ENCODE data around the gene NPHS1.

The NPHS1 gene

DNA sequence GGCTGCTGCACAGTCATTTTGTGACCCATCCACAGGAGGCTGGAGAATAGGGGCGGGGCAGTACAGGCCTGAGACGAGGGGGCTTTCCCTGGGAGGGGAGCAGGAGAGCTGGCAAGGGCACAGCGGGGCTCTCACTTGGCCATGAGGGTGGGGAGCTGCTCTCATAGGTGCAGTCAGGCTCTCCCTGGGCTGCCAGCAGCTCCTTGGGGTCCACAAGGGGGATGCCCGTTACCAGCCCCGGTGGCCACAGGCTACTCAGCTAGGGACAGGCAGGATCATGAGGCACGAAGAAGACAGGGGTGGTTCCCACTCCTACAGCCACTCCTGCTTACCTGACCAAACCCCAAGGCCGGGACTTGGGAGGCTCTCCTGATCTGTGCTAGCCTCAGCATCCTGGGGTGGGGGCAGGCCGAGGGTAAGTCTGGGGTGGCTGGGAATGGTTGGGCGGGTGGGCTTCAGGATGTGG is 60.5 kb downstream of the NPHS1 start:
- H3K79me2 ChIP-seq (ENCODE audit: insufficient read depth, low read length), result no peaks in the 10 kb centered on the region
- H3K27me3 ChIP-seq (ENCODE audit: insufficient read depth, low read length, poor library complexity, severe bottlenecking), result no peaks in the 10 kb centered on the region
- H4K20me1 ChIP-seq (ENCODE audit: insufficient read depth, low read length, poor library complexity, severe bottlenecking), result peaks cover 3% of the 10 kb centered on the region
- H3K4me3 ChIP-seq (ENCODE audit: low read length, poor library complexity, severe bottlenecking), result no peak overlapping the region
- H3K9me2 ChIP-seq (replicated peaks; ENCODE audit: low read depth, low read length), result no peaks in the 10 kb centered on the region
- H3K9ac ChIP-seq (ENCODE audit: low read depth, low read length, poor library complexity, severe bottlenecking), result no peak overlapping the region
- H3K36me3 ChIP-seq (ENCODE audit: insufficient read depth, low read length), result no peaks in the 10 kb centered on the region
- no peak overlapping the region for H2AFZ ChIP-seq (ENCODE audit: low read length)
- TF ChIP-seq, protein P1, sequence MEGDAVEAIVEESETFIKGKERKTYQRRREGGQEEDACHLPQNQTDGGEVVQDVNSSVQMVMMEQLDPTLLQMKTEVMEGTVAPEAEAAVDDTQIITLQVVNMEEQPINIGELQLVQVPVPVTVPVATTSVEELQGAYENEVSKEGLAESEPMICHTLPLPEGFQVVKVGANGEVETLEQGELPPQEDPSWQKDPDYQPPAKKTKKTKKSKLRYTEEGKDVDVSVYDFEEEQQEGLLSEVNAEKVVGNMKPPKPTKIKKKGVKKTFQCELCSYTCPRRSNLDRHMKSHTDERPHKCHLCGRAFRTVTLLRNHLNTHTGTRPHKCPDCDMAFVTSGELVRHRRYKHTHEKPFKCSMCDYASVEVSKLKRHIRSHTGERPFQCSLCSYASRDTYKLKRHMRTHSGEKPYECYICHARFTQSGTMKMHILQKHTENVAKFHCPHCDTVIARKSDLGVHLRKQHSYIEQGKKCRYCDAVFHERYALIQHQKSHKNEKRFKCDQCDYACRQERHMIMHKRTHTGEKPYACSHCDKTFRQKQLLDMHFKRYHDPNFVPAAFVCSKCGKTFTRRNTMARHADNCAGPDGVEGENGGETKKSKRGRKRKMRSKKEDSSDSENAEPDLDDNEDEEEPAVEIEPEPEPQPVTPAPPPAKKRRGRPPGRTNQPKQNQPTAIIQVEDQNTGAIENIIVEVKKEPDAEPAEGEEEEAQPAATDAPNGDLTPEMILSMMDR (conservative IDR thresholded peaks at IDR 0.05; ENCODE audit: low read length), result no peak
- TF ChIP-seq EZH2phosphoT487 (IDR thresholded peaks at IDR 0.05; ENCODE audit: borderline replicate concordance), result no peak
- no peaks in the 10 kb centered on the region for H3F3A ChIP-seq (ENCODE audit: low read depth)
- H3K9me3 ChIP-seq (ENCODE audit: insufficient read depth, low read depth, low read length), result no peaks in the 10 kb centered on the region
- H3K4me1 ChIP-seq (ENCODE audit: insufficient read depth, low read length, poor library complexity, severe bottlenecking), result no peaks in the 10 kb centered on the region
- no peak overlapping the region for H3K4me2 ChIP-seq (ENCODE audit: low read depth, low read length, poor library complexity, severe bottlenecking)

DNA sequence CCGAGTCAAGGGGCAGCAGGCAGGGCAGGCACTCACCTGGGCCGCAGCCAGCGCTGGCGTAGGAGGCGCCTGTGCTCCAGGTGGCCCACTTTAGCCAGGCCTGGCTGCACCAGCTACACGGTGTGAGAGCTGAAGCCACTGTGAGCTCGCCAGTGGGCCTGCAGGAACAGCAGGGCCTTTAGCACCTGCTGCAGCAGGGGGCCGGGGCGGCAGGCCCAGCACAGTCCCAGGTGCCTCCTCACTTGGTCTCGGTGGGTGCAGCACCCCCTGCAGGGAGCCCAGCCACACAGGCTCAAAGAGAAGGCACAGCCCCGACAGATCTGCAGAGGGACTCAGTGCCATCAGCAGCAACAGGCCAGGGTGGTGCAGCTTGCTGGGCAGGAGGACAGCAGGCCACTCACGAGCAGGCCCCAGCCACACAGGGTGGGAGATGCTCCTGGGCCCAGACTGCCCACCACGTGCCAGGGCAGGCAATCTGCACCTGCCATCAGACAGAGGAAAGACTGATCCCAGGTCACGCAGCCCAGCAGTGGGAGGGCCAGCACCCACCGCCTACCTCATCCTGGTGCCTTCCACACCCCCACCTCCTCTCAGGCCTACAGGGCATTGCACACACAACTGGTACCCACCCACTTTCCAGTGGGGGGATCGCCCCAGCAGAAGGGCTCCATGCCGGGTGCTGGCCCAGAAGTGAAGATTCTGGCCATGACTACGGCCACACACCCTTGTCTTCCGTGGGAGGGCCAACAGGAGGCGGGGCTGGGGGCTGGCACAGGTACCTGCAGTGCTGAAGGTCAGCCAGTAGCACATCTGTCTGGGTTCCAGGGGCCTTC is 61.1 kb downstream of the NPHS1 start:
- Histone ChIP-seq H3K4me1 (ENCODE audit: insufficient read depth, low read length, poor library complexity, severe bottlenecking) (no peaks in the 10 kb centered on the region), H3K9me3 (ENCODE audit: insufficient read depth, low read depth, low read length) (no peaks in the 10 kb centered on the region), H3F3A (ENCODE audit: low read depth) (no peaks in the 10 kb centered on the region), H3K79me2 (ENCODE audit: insufficient read depth, low read length) (no peaks in the 10 kb centered on the region), H3K27me3 (ENCODE audit: insufficient read depth, low read length, poor library complexity, severe bottlenecking) (no peaks in the 10 kb centered on the region), H3K4me3 (ENCODE audit: low read length, poor library complexity, severe bottlenecking) (no peak overlapping the region), H3K4me2 (ENCODE audit: low read depth, low read length, poor library complexity, severe bottlenecking) (no peak overlapping the region), H3K36me3 (ENCODE audit: insufficient read depth, low read length) (no peaks in the 10 kb centered on the region), H3K9ac (ENCODE audit: low read depth, low read length, poor library complexity, severe bottlenecking) (no peak overlapping the region), H3K9me2 (replicated peaks; ENCODE audit: low read depth, low read length) (no peaks in the 10 kb centered on the region), H4K20me1 (ENCODE audit: insufficient read depth, low read length, poor library complexity, severe bottlenecking) (peaks cover 3% of the 10 kb centered on the region), H2AFZ (ENCODE audit: low read length) (no peak overlapping the region)
- no peak for TF ChIP-seq EZH2phosphoT487 (IDR thresholded peaks at IDR 0.05; ENCODE audit: borderline replicate concordance)
- TF ChIP-seq, protein P1 (conservative IDR thresholded peaks at IDR 0.05; ENCODE audit: low read length), result peak; percentile 49

DNA sequence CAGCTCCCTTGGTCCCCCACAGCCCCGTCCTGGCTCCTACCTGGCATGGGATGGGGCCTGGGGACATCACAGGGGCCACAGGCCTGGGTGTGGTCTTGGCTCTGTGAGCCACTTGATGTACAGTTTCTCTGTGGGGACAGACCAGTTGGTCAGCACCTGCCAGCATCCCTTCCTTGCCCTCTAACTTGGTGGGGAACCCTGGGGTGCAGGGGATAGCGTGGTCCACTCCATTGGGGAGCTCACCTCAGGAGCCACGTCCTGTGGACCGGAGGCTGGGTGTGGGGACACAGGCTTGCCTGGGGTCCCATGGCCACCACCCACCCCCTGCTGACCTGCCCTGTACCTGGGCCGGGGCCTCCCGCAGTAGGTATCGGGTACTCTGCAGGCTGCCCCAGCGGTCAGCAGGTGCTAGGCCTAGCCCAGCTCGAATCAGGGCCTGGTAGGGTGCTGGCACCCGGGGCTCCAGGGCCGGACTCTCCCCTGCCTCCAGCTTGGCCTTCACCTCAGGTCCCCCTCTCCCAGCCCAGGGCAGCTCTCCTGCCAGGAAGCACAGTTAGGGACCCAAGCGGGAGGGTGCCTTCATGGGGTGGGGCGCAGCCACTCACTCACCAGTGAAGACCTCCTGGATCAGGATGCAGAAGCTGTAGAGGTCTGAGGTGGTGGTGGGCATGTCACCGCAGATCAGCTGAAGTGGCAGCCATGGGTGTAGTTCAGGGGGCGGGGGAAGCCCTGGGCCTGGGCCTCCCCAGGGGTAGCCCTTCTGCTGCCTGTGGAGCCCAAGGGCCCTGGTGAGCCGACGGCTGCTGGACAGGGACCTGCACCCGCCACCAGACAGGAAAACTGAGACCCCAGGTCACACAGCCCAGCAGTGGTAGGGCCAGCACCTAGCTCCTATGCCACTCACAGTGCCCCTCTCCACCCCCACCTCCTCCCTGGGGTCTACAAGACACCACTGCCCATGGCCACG is 62.0 kb downstream of the NPHS1 start:
- H3K27me3 ChIP-seq (ENCODE audit: insufficient read depth, low read length, poor library complexity, severe bottlenecking), result no peaks in the 10 kb centered on the region
- peaks cover 3% of the 10 kb centered on the region for H4K20me1 ChIP-seq (ENCODE audit: insufficient read depth, low read length, poor library complexity, severe bottlenecking)
- no peak overlapping the region for H2AFZ ChIP-seq (ENCODE audit: low read length)
- TF ChIP-seq EZH2phosphoT487 (IDR thresholded peaks at IDR 0.05; ENCODE audit: borderline replicate concordance), result no peak
- TF ChIP-seq, protein P1 (conservative IDR thresholded peaks at IDR 0.05; ENCODE audit: low read length), result no peak
- no peaks in the 10 kb centered on the region for H3F3A ChIP-seq (ENCODE audit: low read depth)
- H3K4me1 ChIP-seq (ENCODE audit: insufficient read depth, low read length, poor library complexity, severe bottlenecking), result no peaks in the 10 kb centered on the region
- no peaks in the 10 kb centered on the region for H3K79me2 ChIP-seq (ENCODE audit: insufficient read depth, low read length)
- H3K9ac ChIP-seq (ENCODE audit: low read depth, low read length, poor library complexity, severe bottlenecking), result no peak overlapping the region
- no peaks in the 10 kb centered on the region for H3K9me3 ChIP-seq (ENCODE audit: insufficient read depth, low read depth, low read length)
- H3K9me2 ChIP-seq (replicated peaks; ENCODE audit: low read depth, low read length), result no peaks in the 10 kb centered on the region
- H3K4me3 ChIP-seq (ENCODE audit: low read length, poor library complexity, severe bottlenecking), result no peak overlapping the region
- H3K4me2 ChIP-seq (ENCODE audit: low read depth, low read length, poor library complexity, severe bottlenecking), result no peak overlapping the region
- H3K36me3 ChIP-seq (ENCODE audit: insufficient read depth, low read length), result no peaks in the 10 kb centered on the region; the same call in 1 of the 2 replicates

Measured in Loucy (cell line).